Mesothelial cell of epicardium (in vitro differentiated cells): Measurements from ENCODE around the gene POM121L12. TPM values are rescaled to one million over a fixed set of nuclear protein-coding genes. Genes with fewer than 3 reads are reported as not detected.

Experiments used
- DNase-seq, 2 experiments: peaks; one replicate each; pipeline ENCODE4 v3.0.0; 2021; ENCODE audit warnings: low spot score in 2 of 2; ENCODE audit not compliant: unreplicated experiment in 2 of 2
- H3K27ac Mint-ChIP-seq: 2 replicates; pipeline ENCODE4 v1.8.0; 2021; ENCODE audit warnings: mixed read lengths
- H3K27me3 Mint-ChIP-seq: 2 replicates; pipeline ENCODE4 v1.8.0; 2021; ENCODE audit warnings: low read depth, mixed read lengths
- H3K36me3 Mint-ChIP-seq: 2 replicates; pipeline ENCODE4 v1.8.0; 2021; ENCODE audit warnings: mixed read lengths
- H3K4me1 Mint-ChIP-seq: 2 replicates; pipeline ENCODE4 v1.8.0; 2021; ENCODE audit warnings: mixed read lengths
- H3K4me3 Mint-ChIP-seq: 2 replicates; pipeline ENCODE4 v1.8.0; 2021; ENCODE audit warnings: mild to moderate bottlenecking, moderate library complexity, mixed read lengths
- H3K9me3 Mint-ChIP-seq: 2 replicates; pipeline ENCODE4 v1.8.0; 2021; ENCODE audit warnings: mixed read lengths
- total RNA-seq: library from RNA; stranded (reverse); gene quantifications from 3 replicates; pipeline ENCODE4 v1.2.1, GENCODE V29; 2021
- TF ChIP-seq, protein P1 (sequence below): fragments of 200-600 bp; sonication (generic); IDR thresholded peaks from one replicate; pipeline ENCODE4 v1.5.0; 2021; ENCODE audit warnings: antibody characterized with exemption; ENCODE audit not compliant: unreplicated experiment

Gene POM121L12
- total RNA-seq, 1 donor from 2014 or later: not detected

- TF ChIP-seq, protein P1, sequence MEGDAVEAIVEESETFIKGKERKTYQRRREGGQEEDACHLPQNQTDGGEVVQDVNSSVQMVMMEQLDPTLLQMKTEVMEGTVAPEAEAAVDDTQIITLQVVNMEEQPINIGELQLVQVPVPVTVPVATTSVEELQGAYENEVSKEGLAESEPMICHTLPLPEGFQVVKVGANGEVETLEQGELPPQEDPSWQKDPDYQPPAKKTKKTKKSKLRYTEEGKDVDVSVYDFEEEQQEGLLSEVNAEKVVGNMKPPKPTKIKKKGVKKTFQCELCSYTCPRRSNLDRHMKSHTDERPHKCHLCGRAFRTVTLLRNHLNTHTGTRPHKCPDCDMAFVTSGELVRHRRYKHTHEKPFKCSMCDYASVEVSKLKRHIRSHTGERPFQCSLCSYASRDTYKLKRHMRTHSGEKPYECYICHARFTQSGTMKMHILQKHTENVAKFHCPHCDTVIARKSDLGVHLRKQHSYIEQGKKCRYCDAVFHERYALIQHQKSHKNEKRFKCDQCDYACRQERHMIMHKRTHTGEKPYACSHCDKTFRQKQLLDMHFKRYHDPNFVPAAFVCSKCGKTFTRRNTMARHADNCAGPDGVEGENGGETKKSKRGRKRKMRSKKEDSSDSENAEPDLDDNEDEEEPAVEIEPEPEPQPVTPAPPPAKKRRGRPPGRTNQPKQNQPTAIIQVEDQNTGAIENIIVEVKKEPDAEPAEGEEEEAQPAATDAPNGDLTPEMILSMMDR: no peak
- H3K9me3 Mint-ChIP-seq: peaks cover 25% of the 10 kb centered on the region
- H3K4me1 Mint-ChIP-seq: no peaks in the 10 kb centered on the region
- H3K27ac Mint-ChIP-seq: no peak overlapping the region
- H3K4me3 Mint-ChIP-seq: no peak overlapping the region
- H3K27me3 Mint-ChIP-seq: no peaks in the 10 kb centered on the region
- H3K36me3 Mint-ChIP-seq: peaks cover 3% of the 10 kb centered on the region
- DNase-seq: no peak
Observed at GRCh38 chr7:53002389-53002788, 33.0 kb upstream of the POM121L12 start.

GRCh38 chr7:53003653-53004445 lies 31.6 kb upstream of the POM121L12 start:
- no peaks in the 10 kb centered on the region for H3K4me1 Mint-ChIP-seq
- H3K27ac Mint-ChIP-seq: no peak overlapping the region
- no peaks in the 10 kb centered on the region for H3K27me3 Mint-ChIP-seq
- no peak overlapping the region for H3K4me3 Mint-ChIP-seq
- TF ChIP-seq, protein P1: no peak
- peaks cover 3% of the 10 kb centered on the region for H3K36me3 Mint-ChIP-seq
- H3K9me3 Mint-ChIP-seq: peaks cover 28% of the 10 kb centered on the region
- DNase-seq: no peak

DNA sequence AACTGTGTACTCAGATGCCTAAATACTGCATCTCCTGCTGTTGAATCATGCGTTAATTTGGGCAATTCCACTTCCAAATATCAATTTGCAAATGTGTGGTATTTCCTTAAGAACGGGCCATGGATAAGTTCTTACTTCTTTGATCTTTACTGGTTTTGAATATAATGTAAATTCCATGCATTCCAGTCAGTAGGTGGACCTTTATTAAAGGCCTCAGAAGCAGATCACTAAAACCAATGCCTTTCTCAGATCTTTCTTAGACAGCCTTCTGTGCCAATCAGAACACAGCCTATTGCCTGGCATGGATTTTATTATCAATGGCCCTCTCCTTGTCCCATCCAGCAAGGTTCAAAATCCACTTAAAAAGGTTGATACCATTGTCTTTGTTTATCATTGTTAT lies 21.5 kb upstream of the POM121L12 start:
- DNase-seq: no peak
- no peak overlapping the region for H3K27ac Mint-ChIP-seq
- H3K9me3 Mint-ChIP-seq: peaks cover 28% of the 10 kb centered on the region
- no peak overlapping the region for H3K4me3 Mint-ChIP-seq
- TF ChIP-seq, protein P1: no peak
- H3K36me3 Mint-ChIP-seq: no peaks in the 10 kb centered on the region
- peaks cover 6% of the 10 kb centered on the region for H3K4me1 Mint-ChIP-seq
- no peaks in the 10 kb centered on the region for H3K27me3 Mint-ChIP-seq

- H3K4me3 Mint-ChIP-seq: no peak overlapping the region
- H3K27ac Mint-ChIP-seq: no peak overlapping the region
- no peak for DNase-seq
- TF ChIP-seq, protein P1: no peak
- H3K36me3 Mint-ChIP-seq: no peaks in the 10 kb centered on the region
- peaks cover 13% of the 10 kb centered on the region for H3K9me3 Mint-ChIP-seq
- peaks cover 6% of the 10 kb centered on the region for H3K4me1 Mint-ChIP-seq
- H3K27me3 Mint-ChIP-seq: no peaks in the 10 kb centered on the region
Observed at GRCh38 chr7:53015463-53015862, 20.0 kb upstream of the POM121L12 start.

- Mint-ChIP-seq H3K4me1 (no peaks in the 10 kb centered on the region), H3K27ac (no peak overlapping the region)
- TF ChIP-seq, protein P1: no peak
Observed at GRCh38 chr7:53022893-53023292, 12.5 kb upstream of the POM121L12 start.

More at GRCh38 chr7:53022893-53023292, 12.5 kb upstream of the POM121L12 start:
- Mint-ChIP-seq H3K36me3 (no peaks in the 10 kb centered on the region), H3K27me3 (no peaks in the 10 kb centered on the region), H3K9me3 (peaks cover 4% of the 10 kb centered on the region), H3K4me3 (no peak overlapping the region)
- no peak for DNase-seq
